Adrenal gland (tissue), 19 donors: ENCODE data around the gene ARL2. TPM values are rescaled to one million over a fixed set of nuclear protein-coding genes. Genes with fewer than 3 reads are reported as not detected.

Experiments
- DNase-seq, 7 donors: peaks; one replicate each; pipeline ENCODE4 v3.0.0-alpha.2; 2019 to 2020
- H3K27ac ChIP-seq, 5 donors: fragments of 200-600 bp; sonication (generic) in 4 of 5; 1 replicate in 3 of 5; 2 replicates in 2 of 5; pipeline versions ENCODE4 v1.5.1 to v1.8.0; 2016 to 2020; ENCODE audit warnings: mild to moderate bottlenecking in 1 of 5
- H3K27me3 ChIP-seq: fragments of 200-600 bp; 2 replicates; pipeline ENCODE4 v1.8.0; 2021
- H3K36me3 ChIP-seq, 2 donors: fragments of 200-600 bp; replicated peaks in 1 of 2; 1 replicate in 1 of 2; 2 replicates in 1 of 2; pipeline versions ENCODE4 v1.5.1 to v1.8.0; 2018 to 2022
- H3K4me1 ChIP-seq, 2 donors: fragments of 200-600 bp; replicated peaks in 1 of 2; 1 replicate in 1 of 2; 2 replicates in 1 of 2; pipeline versions ENCODE4 v1.5.1 to v1.8.0; 2018 to 2021
- H3K4me3 ChIP-seq, 4 donors: fragments of 200-600 bp; sonication (generic) in 3 of 4; one replicate each; pipeline ENCODE4 v1.5.1; 2016 to 2018
- H3K9me3 ChIP-seq, 3 donors: fragments of 200-600 bp; sonication (generic) in 1 of 3; replicated peaks in 1 of 3; 1 replicate in 2 of 3; 2 replicates in 1 of 3; pipeline versions ENCODE4 v1.5.1 to v1.8.0; 2016 to 2021
- POLR2A ChIP-seq, 2 donors: fragments of 450-650 bp; IDR thresholded peaks; one replicate each; pipeline ENCODE4 v1.6.1; 2017; ENCODE audit warnings: antibody characterized with exemption in 2 of 2, mild to moderate bottlenecking in 2 of 2, moderate library complexity in 1 of 2
- WGBS, 4 donors: extraction: QIAGEN DNeasy Blood & Tissue Kit in 2 of 4; methylation state at CpG; one replicate each; pipeline versions ENCODE4 v1.1.5 to v1.1.7; 2013 to 2017; 5-methylcytosine and 5-hydroxymethylcytosine counted together
- intact Hi-C, 2 donors: fragments of 100-400 bp; cut with DNase I; formaldehyde crosslinking; loops; one replicate each; pipeline versions ENCODE4 v1.14.1 to v1.15.0; 2022 to 2023
- long read RNA-seq, 10 donors: library from polyadenylated mRNA in 3 of 10; unstranded in 2 of 10; stranded (forward) in 1 of 10; transcript quantifications; one replicate each; pipeline ENCODE4 v2.0.0 and lab custom pipeline, GENCODE V29; 2021 to 2026
- polyA plus RNA-seq, 3 donors: library from polyadenylated mRNA; stranded (reverse); fragments of 200-250 nt in 2 of 3; fragments of 350-450 nt in 1 of 3; fragmentation: Illumina TruSeq in 1 of 3; extraction: RNeasy Lipid Tissue Mini Kit (QIAGEN cat#74804) in 1 of 3; gene quantifications; one replicate each; pipeline ENCODE4 v1.2.3, GENCODE V29; 2013 to 2014
- total RNA-seq, 9 donors: library from RNA; depleted of rRNA in 4 of 9; stranded (reverse); fragments of >200 nt in 4 of 9; fragments of 120-200 nt in 1 of 9; fragmentation: NEBNext Ultra II Directional in 1 of 9; extraction: Animal tissue kit (Norgen Biotek cat#: 25700) in 1 of 9; gene quantifications; one replicate each; pipeline versions ENCODE4 v1.1.0 to v1.2.4, GENCODE V29; 2013 to 2023
- TF ChIP-seq, protein P1 (sequence below), 6 experiments: fragments of 450-650 bp in 4 of 6; fragments of 200-600 bp in 2 of 6; sonication (generic) in 1 of 6; IDR thresholded peaks; 1 replicate in 5 of 6; 2 replicates in 1 of 6; pipeline versions ENCODE4 v1.5.1 to v1.8.0; 2016 to 2021; ENCODE audit warnings: antibody characterized with exemption in 6 of 6, mild to moderate bottlenecking in 2 of 6, moderate library complexity in 1 of 6
- donor health status: healthy with polysubstance abuse.
- donor health status: Bipolar disorder and iron deficiency.
- donor health status: DM: yes; HTN: yes; CAD: no.
- donor health status: DM: no; HTN: no; CAD: no.
- donor health status: DM: no; HTN: no; CAD: no.
- donor health status: DM: yes; HTN: yes; CAD: no.

The ARL2 gene
- total RNA-seq (100 to 1,000 TPM in 6 of 9 donors, 10 to 100 TPM in 3; 81.0 to 231 (median 109) TPM), polyA plus RNA-seq (100 to 1,000 TPM in 2 of 3 donors, 10 to 100 TPM in 1; 66.5 to 151 (median 128) TPM)
- long read RNA-seq, donor 1, transcript ARL2-201 (5 exons, 979 nt): major isoform, 69 of 87 reads
- long read RNA-seq, donor 1, transcript ARL2-203 (1 exons, 601 nt): minor isoform, 5 of 87 reads
- long read RNA-seq, donor 1, partial matches to known transcripts: 5 of 87 reads
- long read RNA-seq, donor 1, other reads (novel, unspliced or antisense): 0 of 87 reads
- long read RNA-seq, donor 2, transcript ARL2-203 (1 exons, 601 nt): minor isoform, 7 of 87 reads
- long read RNA-seq, donor 2, transcript ARL2-201 (5 exons, 979 nt): major isoform, 63 of 87 reads
- long read RNA-seq, donor 2, transcript ARL2-206 (4 exons, 795 nt): minor isoform, 5 of 87 reads
- long read RNA-seq, donor 2, partial matches to known transcripts: 9 of 87 reads
- long read RNA-seq, donor 2, other reads (novel, unspliced or antisense): 0 of 87 reads
- long read RNA-seq, donor 3, transcript ARL2-201 (5 exons, 979 nt): major isoform, 31 of 38 reads
- long read RNA-seq, donor 3, partial matches to known transcripts: 0 of 38 reads
- long read RNA-seq, donor 3, other reads (novel, unspliced or antisense): 0 of 38 reads
- long read RNA-seq, donor 4, transcript ARL2-201 (5 exons, 979 nt): major isoform, 121 of 132 reads
- long read RNA-seq, donor 4, partial matches to known transcripts: 2 of 132 reads
- long read RNA-seq, donor 4, other reads (novel, unspliced or antisense): 0 of 132 reads
- long read RNA-seq, donor 5, transcript ARL2-203 (1 exons, 601 nt): minor isoform, 9 of 145 reads
- long read RNA-seq, donor 5, transcript ARL2-206 (4 exons, 795 nt): minor isoform, 5 of 145 reads
- long read RNA-seq, donor 5, transcript ARL2-202 (3 exons, 1,228 nt): minor isoform, 5 of 145 reads
- long read RNA-seq, donor 5, transcript ARL2-201 (5 exons, 979 nt): major isoform, 119 of 145 reads
- long read RNA-seq, donor 5, partial matches to known transcripts: 1 of 145 reads
- long read RNA-seq, donor 5, other reads (novel, unspliced or antisense): 2 of 145 reads
- long read RNA-seq, donor 6, transcript ARL2-203 (1 exons, 601 nt): minor isoform, 5 of 135 reads
- long read RNA-seq, donor 6, transcript ARL2-201 (5 exons, 979 nt): major isoform, 121 of 135 reads
- long read RNA-seq, donor 6, partial matches to known transcripts: 2 of 135 reads
- long read RNA-seq, donor 6, other reads (novel, unspliced or antisense): 0 of 135 reads
- long read RNA-seq, donor 7, transcript ARL2-201 (5 exons, 979 nt): major isoform, 33 of 41 reads
- long read RNA-seq, donor 7, transcript ARL2-203 (1 exons, 601 nt): minor isoform, 6 of 41 reads
- long read RNA-seq, donor 7, partial matches to known transcripts: 0 of 41 reads
- long read RNA-seq, donor 7, other reads (novel, unspliced or antisense): 0 of 41 reads
- long read RNA-seq, donor 8, transcript ARL2-202 (3 exons, 1,228 nt): minor isoform, 6 of 109 reads
- long read RNA-seq, donor 8, transcript ARL2-203 (1 exons, 601 nt): minor isoform, 5 of 109 reads
- long read RNA-seq, donor 8, transcript ARL2-201 (5 exons, 979 nt): major isoform, 83 of 109 reads
- long read RNA-seq, donor 8, transcript ARL2-206 (4 exons, 795 nt): minor isoform, 6 of 109 reads
- long read RNA-seq, donor 8, partial matches to known transcripts: 5 of 109 reads
- long read RNA-seq, donor 8, other reads (novel, unspliced or antisense): 0 of 109 reads
- long read RNA-seq, donor 9, transcript ARL2-203 (1 exons, 601 nt): minor isoform, 6 of 43 reads
- long read RNA-seq, donor 9, transcript ARL2-202 (3 exons, 1,228 nt): minor isoform, 5 of 43 reads
- long read RNA-seq, donor 9, transcript ARL2-201 (5 exons, 979 nt): major isoform, 28 of 43 reads
- long read RNA-seq, donor 9, partial matches to known transcripts: 0 of 43 reads
- long read RNA-seq, donor 9, other reads (novel, unspliced or antisense): 0 of 43 reads
- long read RNA-seq, donor 10, transcript ARL2-203 (1 exons, 601 nt): minor isoform, 7 of 51 reads
- long read RNA-seq, donor 10, transcript ARL2-201 (5 exons, 979 nt): major isoform, 38 of 51 reads
- long read RNA-seq, donor 10, partial matches to known transcripts: 0 of 51 reads
- long read RNA-seq, donor 10, other reads (novel, unspliced or antisense): 0 of 51 reads

- TF ChIP-seq, protein P1, sequence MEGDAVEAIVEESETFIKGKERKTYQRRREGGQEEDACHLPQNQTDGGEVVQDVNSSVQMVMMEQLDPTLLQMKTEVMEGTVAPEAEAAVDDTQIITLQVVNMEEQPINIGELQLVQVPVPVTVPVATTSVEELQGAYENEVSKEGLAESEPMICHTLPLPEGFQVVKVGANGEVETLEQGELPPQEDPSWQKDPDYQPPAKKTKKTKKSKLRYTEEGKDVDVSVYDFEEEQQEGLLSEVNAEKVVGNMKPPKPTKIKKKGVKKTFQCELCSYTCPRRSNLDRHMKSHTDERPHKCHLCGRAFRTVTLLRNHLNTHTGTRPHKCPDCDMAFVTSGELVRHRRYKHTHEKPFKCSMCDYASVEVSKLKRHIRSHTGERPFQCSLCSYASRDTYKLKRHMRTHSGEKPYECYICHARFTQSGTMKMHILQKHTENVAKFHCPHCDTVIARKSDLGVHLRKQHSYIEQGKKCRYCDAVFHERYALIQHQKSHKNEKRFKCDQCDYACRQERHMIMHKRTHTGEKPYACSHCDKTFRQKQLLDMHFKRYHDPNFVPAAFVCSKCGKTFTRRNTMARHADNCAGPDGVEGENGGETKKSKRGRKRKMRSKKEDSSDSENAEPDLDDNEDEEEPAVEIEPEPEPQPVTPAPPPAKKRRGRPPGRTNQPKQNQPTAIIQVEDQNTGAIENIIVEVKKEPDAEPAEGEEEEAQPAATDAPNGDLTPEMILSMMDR (IDR thresholded peaks at IDR 0.05): peak; percentile 36 to 90 (median 88)
- peak in 1 of 2 donors; percentile 54 for TF ChIP-seq POLR2A (IDR thresholded peaks at IDR 0.05)
- H3K27me3 ChIP-seq: no peaks in the 10 kb centered on the region
- peaks cover 12 to 17% of the 10 kb centered on the region in 2 donors for H3K4me1 ChIP-seq
- 0 to 2% (median 1%) methylated on average over 10 to 96 of the region's 96 CpGs for WGBS, 4 donors
- intact Hi-C loops: loop anchor here in 1 of 2 donors (10.0 kb wide), 2 partner anchors 61 to 169 kb away; partner anchors contain the start of gene CDC42BPG
- peaks cover 0 to 7% of the 10 kb centered on the region in 2 donors for H3K36me3 ChIP-seq
- peak within 1 kb of the TSS in 3 of 4 donors; percentile 42 to 76 (median 55) for H3K4me3 ChIP-seq
- peak within 1 kb of the TSS; percentile 95 to 100 (median 98) for H3K27ac ChIP-seq
- no peaks in the 10 kb centered on the region for H3K9me3 ChIP-seq
- peak; percentile 88 to 93 (median 91) for DNase-seq
Measured at GRCh38 chr11:65013888-65014725, at the start of gene ARL2. TSS of gene ARL2 (plus strand) at chr11:65014160. CDS start at chr11:65014208, 48 bp downstream.

GRCh38 chr11:64967375-64967774 is 46.6 kb upstream of the ARL2 start:
- no peak overlapping the region for H3K27ac ChIP-seq
- H3K36me3 ChIP-seq: no peaks in the 10 kb centered on the region
- 84 to 93% (median 89%) methylated on average over 3 of the region's 3 CpGs for WGBS, 4 donors
- H3K4me3 ChIP-seq: no peak overlapping the region
- H3K27me3 ChIP-seq: no peaks in the 10 kb centered on the region
- peaks cover 0 to 7% of the 10 kb centered on the region in 2 donors for H3K4me1 ChIP-seq
- H3K9me3 ChIP-seq: no peaks in the 10 kb centered on the region
- no peak for DNase-seq
- intact Hi-C loops: no loop called here
- TF ChIP-seq, protein P1 (IDR thresholded peaks at IDR 0.05): no peak
- no peak for TF ChIP-seq POLR2A (IDR thresholded peaks at IDR 0.05)
